Activated CD4-positive, CD25-positive, alpha-beta regulatory T cell treated with anti-CD3 and anti-CD28 coated beads, Interleukin-2, amount 50 U/mL, for 16 hours (primary cell): ENCODE data around the gene ZSCAN10.
"Not testable (repeated sequence)": the region's sequence is repeated elsewhere in the genome, so short reads cannot be mapped to it uniquely, and the experiment has no call there.

Experiments
- DNase-seq: peaks from one replicate; pipeline ENCODE4 v3.0.0-alpha.2; 2020; ENCODE audit warnings: low read depth, low spot score

ZSCAN10 gene

GRCh38 chr16:3063625-3064386 lies 35.3 kb downstream of the ZSCAN10 start:
- DNase-seq = no peak

GRCh38 chr16:3062553-3062952 lies 36.5 kb downstream of the ZSCAN10 start:
- DNase-seq = no peak

GRCh38 chr16:3060339-3061127 lies 38.6 kb downstream of the ZSCAN10 start:
- no peak for DNase-seq

- no peak for DNase-seq
Measured at GRCh38 chr16:3059723-3060242, 39.3 kb downstream of the ZSCAN10 start.

- peak; percentile 76 for DNase-seq
Measured at GRCh38 chr16:3059041-3059722, 39.9 kb downstream of the ZSCAN10 start.

- DNase-seq = no peak
Measured at GRCh38 chr16:3058139-3059030, 40.7 kb downstream of the ZSCAN10 start.

GRCh38 chr16:3057181-3058138 lies 41.6 kb downstream of the ZSCAN10 start:
- no peak for DNase-seq

- no peak for DNase-seq
Measured at GRCh38 chr16:3056336-3057180, 42.5 kb downstream of the ZSCAN10 start.

- DNase-seq = not testable (repeated sequence)
Measured at GRCh38 chr16:3055734-3056115, 43.4 kb downstream of the ZSCAN10 start.

GRCh38 chr16:3054965-3055733 lies 43.9 kb downstream of the ZSCAN10 start:
- DNase-seq = no peak

GRCh38 chr16:3053330-3053710 lies 45.8 kb downstream of the ZSCAN10 start:
- not testable (repeated sequence) for DNase-seq

GRCh38 chr16:3052571-3053329 lies 46.3 kb downstream of the ZSCAN10 start:
- not testable (repeated sequence) for DNase-seq

GRCh38 chr16:3051494-3051893 lies 47.6 kb downstream of the ZSCAN10 start:
- DNase-seq = no peak

- no peak for DNase-seq
Measured at GRCh38 chr16:3051009-3051408, 48.1 kb downstream of the ZSCAN10 start.

- no peak for DNase-seq
Measured at GRCh38 chr16:3050487-3050886, 48.6 kb downstream of the ZSCAN10 start.

GRCh38 chr16:3049921-3050481 lies 49.1 kb downstream of the ZSCAN10 start:
- no peak for DNase-seq

- DNase-seq = no peak
Measured at GRCh38 chr16:3047387-3047720, 51.7 kb downstream of the ZSCAN10 start.
